ENCODE measurements around the gene THBD.

THBD gene

GRCh38 chr20:23009636-23010035 is 39.8 kb downstream of the THBD start:
- DNase-seq (ENCODE audit: low spot score), result no peak

GRCh38 chr20:23008667-23009066 is 40.8 kb downstream of the THBD start:
- no peak for DNase-seq (ENCODE audit: low spot score)

GRCh38 chr20:23007886-23008655 is 41.4 kb downstream of the THBD start:
- peak; percentile 17 for DNase-seq (ENCODE audit: low spot score)

GRCh38 chr20:23007462-23007861 is 42.0 kb downstream of the THBD start:
- no peak for DNase-seq (ENCODE audit: low spot score)

GRCh38 chr20:23005776-23006175 is 43.7 kb downstream of the THBD start:
- no peak for DNase-seq (ENCODE audit: low spot score)

GRCh38 chr20:23003881-23004460 is 45.5 kb downstream of the THBD start:
- DNase-seq (ENCODE audit: low spot score), result no peak

GRCh38 chr20:23003077-23003635 is 46.3 kb downstream of the THBD start:
- no peak for DNase-seq (ENCODE audit: low spot score)

- no peak for DNase-seq (ENCODE audit: low spot score)
These were observed 47.2 kb downstream of the THBD start for GRCh38 chr20:23002276-23002675.

GRCh38 chr20:23000232-23000947 is 49.1 kb downstream of the THBD start:
- DNase-seq (ENCODE audit: low spot score), result no peak

GRCh38 chr20:22999756-23000155 is 49.7 kb downstream of the THBD start:
- DNase-seq (ENCODE audit: low spot score), result no peak

GRCh38 chr20:22998476-22998875 is 51.0 kb downstream of the THBD start:
- no peak for DNase-seq (ENCODE audit: low spot score)

GRCh38 chr20:22995923-22996322 is 53.5 kb downstream of the THBD start:
- no peak for DNase-seq (ENCODE audit: low spot score)

Measured in iPS-NIHi11 (cell line).